ENCODE results near the gene BACH2.

Gene BACH2

DNA sequence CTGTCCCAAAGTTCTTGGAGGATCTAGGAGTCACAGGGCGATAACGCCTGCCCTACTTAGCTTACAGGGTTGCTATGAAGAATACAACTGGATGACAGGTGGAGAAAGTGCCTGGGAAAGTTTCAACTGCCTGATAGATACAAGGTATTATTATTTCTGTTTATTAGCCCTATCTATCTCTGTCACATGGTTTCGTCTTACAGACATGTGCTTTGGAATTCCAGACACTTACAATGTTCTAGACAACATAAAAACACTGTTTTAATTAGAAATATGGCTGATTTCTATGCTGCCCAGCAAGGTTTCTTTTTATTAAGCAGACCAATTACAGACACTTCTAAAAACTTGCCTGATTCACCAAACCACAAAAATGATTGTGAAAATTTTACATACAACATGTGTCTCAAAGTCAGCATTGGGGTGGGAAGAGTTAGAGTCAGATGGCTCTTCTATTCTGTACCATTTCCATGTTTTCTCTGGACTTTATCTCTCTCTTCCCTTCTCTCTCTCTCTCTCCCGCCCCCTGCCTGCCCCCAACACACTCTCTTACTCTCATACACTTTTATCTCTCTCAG, 352.4 kb downstream of the BACH2 start:
- Mint-ChIP-seq H3K9me3 (peaks cover 3% of the 10 kb centered on the region), H3K27me3 (no peaks in the 10 kb centered on the region), H3K4me3 (no peak overlapping the region), H3K4me1 (peaks cover 26% of the 10 kb centered on the region), H3K27ac (peak overlapping the region; percentile 69), H3K36me3 (peaks cover 41% of the 10 kb centered on the region)
- ATAC-seq = no peak

- Mint-ChIP-seq H3K36me3 (peaks cover 37% of the 10 kb centered on the region), H3K27me3 (no peaks in the 10 kb centered on the region), H3K4me1 (peaks cover 25% of the 10 kb centered on the region), H3K4me3 (no peak overlapping the region), H3K27ac (peak overlapping the region; percentile 24), H3K9me3 (peaks cover 3% of the 10 kb centered on the region)
- no peak for ATAC-seq
Observed at GRCh38 chr6:89942601-89943000, 354.0 kb downstream of the BACH2 start.

DNA sequence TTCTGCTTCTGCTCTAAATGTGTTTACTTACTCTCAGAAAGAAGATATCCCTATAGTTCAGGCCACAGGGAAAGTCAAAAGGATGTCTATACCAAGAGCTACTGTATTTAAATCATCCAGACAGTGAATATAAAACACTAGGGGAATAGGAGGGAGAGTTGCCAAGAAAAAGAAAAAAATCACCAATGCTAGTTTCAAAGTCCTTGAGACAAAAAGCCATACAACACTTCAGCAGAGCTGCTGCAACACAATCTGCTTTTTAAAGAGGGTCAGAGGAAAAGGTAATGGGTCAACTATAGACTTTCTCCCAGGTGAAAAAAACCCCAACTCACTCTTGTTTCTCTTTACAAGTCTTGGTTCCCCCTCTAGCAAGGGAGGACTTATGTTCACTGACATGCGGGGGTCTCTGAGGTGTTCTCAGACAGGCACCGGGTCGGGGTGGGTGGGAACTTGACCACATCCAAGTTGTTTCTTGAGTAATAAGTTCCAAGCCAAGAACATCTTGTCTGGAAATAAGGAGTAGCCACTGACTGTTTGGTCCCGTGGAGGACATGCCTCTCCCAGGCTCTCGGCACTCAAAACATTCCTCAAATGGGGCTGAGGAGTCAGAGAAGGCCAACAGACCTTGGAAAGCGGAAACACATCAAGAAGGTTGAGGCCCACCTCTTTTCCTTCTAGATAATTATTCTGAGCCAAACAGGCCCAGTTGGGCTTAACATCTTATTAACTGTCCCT, 354.7 kb downstream of the BACH2 start:
- Mint-ChIP-seq H3K27ac (peak overlapping the region; percentile 24), H3K4me3 (no peak overlapping the region), H3K27me3 (no peaks in the 10 kb centered on the region), H3K9me3 (peaks cover 3% of the 10 kb centered on the region), H3K36me3 (peaks cover 33% of the 10 kb centered on the region), H3K4me1 (peaks cover 25% of the 10 kb centered on the region)
- ATAC-seq = no peak

- Mint-ChIP-seq H3K27ac (peak overlapping the region; percentile 24), H3K9me3 (no peaks in the 10 kb centered on the region), H3K4me1 (peaks cover 25% of the 10 kb centered on the region), H3K4me3 (no peak overlapping the region), H3K36me3 (peaks cover 33% of the 10 kb centered on the region), H3K27me3 (no peaks in the 10 kb centered on the region)
- ATAC-seq = no peak
Observed at GRCh38 chr6:89941031-89941762, 355.4 kb downstream of the BACH2 start.

- Mint-ChIP-seq H3K27ac (no peak overlapping the region), H3K9me3 (no peaks in the 10 kb centered on the region), H3K4me1 (peaks cover 25% of the 10 kb centered on the region), H3K36me3 (peaks cover 33% of the 10 kb centered on the region), H3K27me3 (no peaks in the 10 kb centered on the region), H3K4me3 (no peak overlapping the region)
- ATAC-seq = peak; percentile 72
Observed at GRCh38 chr6:89940225-89941027, 356.2 kb downstream of the BACH2 start.

GRCh38 chr6:89939144-89939543, 357.5 kb downstream of the BACH2 start:
- Mint-ChIP-seq H3K9me3 (no peaks in the 10 kb centered on the region), H3K4me1 (peaks cover 17% of the 10 kb centered on the region), H3K4me3 (no peak overlapping the region), H3K27me3 (no peaks in the 10 kb centered on the region), H3K27ac (no peak overlapping the region), H3K36me3 (peaks cover 34% of the 10 kb centered on the region)
- ATAC-seq = no peak

- Mint-ChIP-seq H3K27me3 (no peaks in the 10 kb centered on the region), H3K9me3 (no peaks in the 10 kb centered on the region), H3K27ac (no peak overlapping the region), H3K36me3 (peaks cover 36% of the 10 kb centered on the region), H3K4me1 (peaks cover 17% of the 10 kb centered on the region), H3K4me3 (no peak overlapping the region)
- ATAC-seq = no peak
Observed at GRCh38 chr6:89938014-89938413, 358.6 kb downstream of the BACH2 start.

DNA sequence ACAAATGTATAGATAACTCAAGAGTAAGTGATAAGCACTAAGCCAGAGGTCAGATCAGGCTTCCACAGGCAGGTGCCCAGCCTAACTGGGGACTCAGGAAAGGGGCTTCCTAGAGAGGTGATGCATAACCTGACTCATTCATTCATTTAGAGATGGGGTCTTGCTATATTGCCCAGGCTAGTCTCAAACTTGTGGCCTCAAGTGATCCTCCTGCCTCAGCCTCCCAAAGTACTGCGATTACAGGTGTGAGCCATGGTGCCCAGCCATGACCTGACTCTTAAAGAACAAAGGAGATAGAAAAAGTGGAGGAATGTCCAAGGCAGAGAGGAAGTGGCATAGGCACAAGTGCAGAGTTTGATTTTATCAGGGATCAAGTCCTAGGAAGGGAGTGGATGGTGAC, 360.5 kb downstream of the BACH2 start:
- Mint-ChIP-seq H3K9me3 (no peaks in the 10 kb centered on the region), H3K36me3 (peaks cover 52% of the 10 kb centered on the region), H3K4me3 (no peak overlapping the region), H3K27ac (no peak overlapping the region), H3K27me3 (no peaks in the 10 kb centered on the region), H3K4me1 (peaks cover 2% of the 10 kb centered on the region)
- no peak for ATAC-seq

- Mint-ChIP-seq H3K36me3 (peaks cover 61% of the 10 kb centered on the region), H3K4me3 (no peak overlapping the region), H3K27me3 (no peaks in the 10 kb centered on the region), H3K27ac (no peak overlapping the region), H3K9me3 (no peaks in the 10 kb centered on the region), H3K4me1 (no peaks in the 10 kb centered on the region)
- no peak for ATAC-seq
Observed at GRCh38 chr6:89934685-89935366, 361.8 kb downstream of the BACH2 start.

DNA sequence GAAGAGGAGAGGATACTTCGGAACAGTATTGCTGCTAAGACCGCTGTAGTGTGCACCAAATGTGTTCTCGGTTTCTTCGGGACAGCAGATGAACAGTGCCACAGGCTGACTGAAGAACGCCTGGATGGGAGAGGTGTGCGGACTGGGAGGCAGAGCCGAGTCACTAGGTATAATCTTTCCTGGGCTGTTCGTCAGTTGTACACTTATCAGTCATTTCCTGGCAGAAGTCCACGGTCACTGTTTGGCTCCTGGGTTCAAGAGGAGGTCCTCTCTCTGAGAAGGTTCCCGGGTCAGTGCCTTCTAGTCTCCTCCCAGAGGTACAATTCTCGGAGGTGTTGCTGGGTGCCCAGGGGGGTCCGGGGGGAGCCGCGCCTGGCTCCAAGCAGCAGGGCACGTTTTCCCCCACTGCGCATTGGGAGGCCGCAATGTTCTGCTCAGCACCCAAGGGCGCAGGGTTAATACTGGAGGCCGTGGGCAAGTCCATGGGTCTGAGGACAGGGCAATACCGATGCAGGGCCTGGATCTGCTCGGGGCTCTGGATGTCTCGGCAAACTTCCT, 364.3 kb downstream of the BACH2 start:
- ATAC-seq = no peak
- H3K9me3 Mint-ChIP-seq = no peaks in the 10 kb centered on the region
- H3K4me1 Mint-ChIP-seq = peaks cover 13% of the 10 kb centered on the region
- H3K4me3 Mint-ChIP-seq = no peak overlapping the region
- peaks cover 74% of the 10 kb centered on the region for H3K36me3 Mint-ChIP-seq
- no peak overlapping the region for H3K27ac Mint-ChIP-seq
- no peaks in the 10 kb centered on the region for H3K27me3 Mint-ChIP-seq

GRCh38 chr6:89930789-89931188, 365.9 kb downstream of the BACH2 start:
- Mint-ChIP-seq H3K4me1 (peaks cover 22% of the 10 kb centered on the region), H3K27ac (no peak overlapping the region), H3K4me3 (no peak overlapping the region), H3K9me3 (no peaks in the 10 kb centered on the region), H3K36me3 (peaks cover 61% of the 10 kb centered on the region), H3K27me3 (no peaks in the 10 kb centered on the region)
- no peak for ATAC-seq

DNA sequence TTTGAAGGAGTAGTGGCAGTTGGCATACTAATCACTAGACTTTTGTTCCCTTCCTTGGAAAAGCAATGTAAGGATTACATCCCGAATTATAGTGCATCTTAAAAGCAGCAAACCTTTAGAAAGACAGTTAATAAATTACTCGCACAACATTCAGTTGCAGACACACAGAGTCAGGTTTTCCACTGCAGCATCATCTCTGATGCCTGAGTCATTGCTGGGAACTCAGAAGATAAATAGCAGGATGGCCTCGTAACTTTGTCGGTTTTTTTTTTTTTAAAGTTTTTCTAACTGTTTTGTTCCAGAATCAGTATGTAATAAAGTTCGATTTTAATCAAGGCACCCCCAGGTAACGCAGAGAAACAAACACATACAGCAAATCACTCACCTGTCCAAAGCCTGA, 368.0 kb downstream of the BACH2 start:
- Mint-ChIP-seq H3K4me3 (no peak overlapping the region), H3K36me3 (peaks cover 44% of the 10 kb centered on the region), H3K9me3 (no peaks in the 10 kb centered on the region), H3K4me1 (peaks cover 22% of the 10 kb centered on the region), H3K27me3 (no peaks in the 10 kb centered on the region), H3K27ac (no peak overlapping the region)
- no peak for ATAC-seq

GRCh38 chr6:89927791-89928550, 368.7 kb downstream of the BACH2 start:
- H3K9me3 Mint-ChIP-seq = no peaks in the 10 kb centered on the region
- peaks cover 22% of the 10 kb centered on the region for H3K4me1 Mint-ChIP-seq
- H3K4me3 Mint-ChIP-seq = no peak overlapping the region
- no peak for ATAC-seq
- peaks cover 37% of the 10 kb centered on the region for H3K36me3 Mint-ChIP-seq
- H3K27me3 Mint-ChIP-seq = no peaks in the 10 kb centered on the region
- H3K27ac Mint-ChIP-seq = no peak overlapping the region

GRCh38 chr6:89927264-89927663, 369.4 kb downstream of the BACH2 start:
- peak overlapping the region; percentile 14 for H3K27ac Mint-ChIP-seq
- H3K27me3 Mint-ChIP-seq = no peaks in the 10 kb centered on the region
- ATAC-seq = peak; percentile 48
- H3K9me3 Mint-ChIP-seq = no peaks in the 10 kb centered on the region
- H3K4me1 Mint-ChIP-seq = peaks cover 22% of the 10 kb centered on the region
- no peak overlapping the region for H3K4me3 Mint-ChIP-seq
- H3K36me3 Mint-ChIP-seq = peaks cover 33% of the 10 kb centered on the region

Data from stimulated activated memory B cell treated with anti-CD40 and anti-IgM and Interleukin-4, amounts not matched to agents 10 μg/mL and 1 μg/mL and 100 μg/mL, for 72 hours (primary cell).